ENCODE results near the gene PZP.

PZP gene

GRCh38 chr12:9113987-9114309 is 94.2 kb downstream of the PZP start:
- H3K27ac ChIP-seq, result peak overlapping the region; percentile 13; the same call in 1 of the 2 replicates
- TF ChIP-seq CTCF (IDR thresholded peaks at IDR 0.05) (no peak), ZFX (IDR thresholded peaks at IDR 0.05; ENCODE audit: borderline replicate concordance) (no peak)

GRCh38 chr12:9113296-9113986 is 94.8 kb downstream of the PZP start:
- peak overlapping the region; percentile 13; the same call in 1 of the 2 replicates for H3K27ac ChIP-seq
- TF ChIP-seq ZFX (IDR thresholded peaks at IDR 0.05; ENCODE audit: borderline replicate concordance), result no peak
- TF ChIP-seq CTCF (IDR thresholded peaks at IDR 0.05), result no peak

- TF ChIP-seq ZFX (IDR thresholded peaks at IDR 0.05; ENCODE audit: borderline replicate concordance), result no peak
- TF ChIP-seq CTCF (IDR thresholded peaks at IDR 0.05), result no peak
- no peak overlapping the region for H3K27ac ChIP-seq
These were observed 95.9 kb downstream of the PZP start for GRCh38 chr12:9112076-9112853.

GRCh38 chr12:9111525-9111924 is 96.7 kb downstream of the PZP start:
- H3K27ac ChIP-seq, result no peak overlapping the region
- TF ChIP-seq CTCF (IDR thresholded peaks at IDR 0.05) (no peak), ZFX (IDR thresholded peaks at IDR 0.05; ENCODE audit: borderline replicate concordance) (no peak)

GRCh38 chr12:9109737-9110491 is 98.3 kb downstream of the PZP start:
- no peak for TF ChIP-seq ZFX (IDR thresholded peaks at IDR 0.05; ENCODE audit: borderline replicate concordance)
- TF ChIP-seq CTCF (IDR thresholded peaks at IDR 0.05), result no peak
- H3K27ac ChIP-seq, result no peak overlapping the region

- no peak overlapping the region for H3K27ac ChIP-seq
- TF ChIP-seq ZFX (IDR thresholded peaks at IDR 0.05; ENCODE audit: borderline replicate concordance) (no peak), CTCF (IDR thresholded peaks at IDR 0.05) (no peak)
These were observed 99.0 kb downstream of the PZP start for GRCh38 chr12:9109213-9109522.

All from 22Rv1 (cell line).